ENCODE results near the gene AOPEP. TPM values are rescaled to one million over a fixed set of nuclear protein-coding genes. Genes with fewer than 3 reads are reported as not detected.

The AOPEP gene
- polyA plus RNA-seq, 2 of the 4 experiments (the other 2 are of a cell fraction) = 226 to 266 TPM

GRCh38 chr9:95009459-95009858, 283.0 kb downstream of the AOPEP start (continued):
- TF ChIP-seq PBX3 (IDR thresholded peaks at IDR 0.05) (peak; percentile 61; the same call in 1 of the 2 replicates), HEYL (CRISPR knock-in tag; IDR thresholded peaks at IDR 0.05) (no peak), POLR2A (IDR thresholded peaks at IDR 0.05; ENCODE audit: low read length) (no peak), TFCP2L1 (CRISPR knock-in tag; IDR thresholded peaks at IDR 0.05) (peak; percentile 92; the same call in 1 of the 2 replicates), NFE2L2 (conservative IDR thresholded peaks at IDR 0.05; ENCODE audit: low read length) (no peak), CBX2 (IDR thresholded peaks at IDR 0.05; ENCODE audit: borderline replicate concordance, low read depth) (no peak), HES2 (IDR thresholded peaks at IDR 0.05) (no peak), CTCF (IDR thresholded peaks at IDR 0.05) (no peak), SMC3 (IDR thresholded peaks at IDR 0.05) (no peak), JUN (IDR thresholded peaks at IDR 0.05) (peak in 1 of 2 experiments; percentile 31; a peak in 1 of 5 replicates), JUNB (IDR thresholded peaks at IDR 0.05) (no peak), RCOR1 (IDR thresholded peaks at IDR 0.05; ENCODE audit: low read depth, low read length) (no peak), SREBF2 (IDR thresholded peaks at IDR 0.05) (no peak), ZFP36 (IDR thresholded peaks at IDR 0.05; ENCODE audit: borderline replicate concordance, partially characterized antibody) (no peak), EHF (CRISPR knock-in tag; IDR thresholded peaks at IDR 0.05) (peak; percentile 57; the same call in 1 of the 2 replicates), KDM1A (IDR thresholded peaks at IDR 0.05; ENCODE audit: low read depth) (no peak), RAD21 (conservative IDR thresholded peaks at IDR 0.05 in 1 of 2, IDR thresholded peaks at IDR 0.05 in 1 of 2) (no peak), CHD4 (IDR thresholded peaks at IDR 0.05; ENCODE audit: borderline replicate concordance) (no peak), HDAC2 (IDR thresholded peaks at IDR 0.05) (no peak), RFX5 (IDR thresholded peaks at IDR 0.05) (no peak), MYC (IDR thresholded peaks at IDR 0.05; ENCODE audit: borderline replicate concordance, low read length) (no peak), POLR2AphosphoS2 (conservative IDR thresholded peaks at IDR 0.05; ENCODE audit: low read length) (peak; percentile 88), HOXB5 (CRISPR knock-in tag; IDR thresholded peaks at IDR 0.05) (0 out of 2 replicates have a peak, but pooled peaks have one; percentile 24), TP53 (CRISPR knock-in tag; IDR thresholded peaks at IDR 0.05) (no peak), MAFK (IDR thresholded peaks at IDR 0.05; ENCODE audit: partially characterized antibody) (no peak), PHF8 (IDR thresholded peaks at IDR 0.05; ENCODE audit: borderline replicate concordance, low read depth) (no peak), EP300 (IDR thresholded peaks at IDR 0.05) (no peak), FOSB (CRISPR knock-in tag; IDR thresholded peaks at IDR 0.05) (peak; percentile 90), NPAS2 (CRISPR knock-in tag; IDR thresholded peaks at IDR 0.05; ENCODE audit: borderline replicate concordance) (no peak), CEBPB (IDR thresholded peaks at IDR 0.05) (no peak), EHMT2 (IDR thresholded peaks at IDR 0.05; ENCODE audit: low read depth) (no peak), GATA3 (IDR thresholded peaks at IDR 0.05; ENCODE audit: borderline replicate concordance) (0 out of 2 replicates have a peak, but pooled peaks have one; percentile 39), MAZ (IDR thresholded peaks at IDR 0.05; ENCODE audit: borderline replicate concordance, low read depth, low read length) (no peak), ZSCAN20 (CRISPR knock-in tag; IDR thresholded peaks at IDR 0.05) (no peak)
- TF ChIP-seq, protein P1, sequence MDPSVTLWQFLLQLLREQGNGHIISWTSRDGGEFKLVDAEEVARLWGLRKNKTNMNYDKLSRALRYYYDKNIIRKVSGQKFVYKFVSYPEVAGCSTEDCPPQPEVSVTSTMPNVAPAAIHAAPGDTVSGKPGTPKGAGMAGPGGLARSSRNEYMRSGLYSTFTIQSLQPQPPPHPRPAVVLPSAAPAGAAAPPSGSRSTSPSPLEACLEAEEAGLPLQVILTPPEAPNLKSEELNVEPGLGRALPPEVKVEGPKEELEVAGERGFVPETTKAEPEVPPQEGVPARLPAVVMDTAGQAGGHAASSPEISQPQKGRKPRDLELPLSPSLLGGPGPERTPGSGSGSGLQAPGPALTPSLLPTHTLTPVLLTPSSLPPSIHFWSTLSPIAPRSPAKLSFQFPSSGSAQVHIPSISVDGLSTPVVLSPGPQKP (IDR thresholded peaks at IDR 0.05; ENCODE audit: low read depth, low read length) = no peak
- TF ChIP-seq, protein P2, sequence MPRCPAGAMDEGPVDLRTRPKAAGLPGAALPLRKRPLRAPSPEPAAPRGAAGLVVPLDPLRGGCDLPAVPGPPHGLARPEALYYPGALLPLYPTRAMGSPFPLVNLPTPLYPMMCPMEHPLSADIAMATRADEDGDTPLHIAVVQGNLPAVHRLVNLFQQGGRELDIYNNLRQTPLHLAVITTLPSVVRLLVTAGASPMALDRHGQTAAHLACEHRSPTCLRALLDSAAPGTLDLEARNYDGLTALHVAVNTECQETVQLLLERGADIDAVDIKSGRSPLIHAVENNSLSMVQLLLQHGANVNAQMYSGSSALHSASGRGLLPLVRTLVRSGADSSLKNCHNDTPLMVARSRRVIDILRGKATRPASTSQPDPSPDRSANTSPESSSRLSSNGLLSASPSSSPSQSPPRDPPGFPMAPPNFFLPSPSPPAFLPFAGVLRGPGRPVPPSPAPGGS (IDR thresholded peaks at IDR 0.05) = no peak
- TF ChIP-seq, protein P3, sequence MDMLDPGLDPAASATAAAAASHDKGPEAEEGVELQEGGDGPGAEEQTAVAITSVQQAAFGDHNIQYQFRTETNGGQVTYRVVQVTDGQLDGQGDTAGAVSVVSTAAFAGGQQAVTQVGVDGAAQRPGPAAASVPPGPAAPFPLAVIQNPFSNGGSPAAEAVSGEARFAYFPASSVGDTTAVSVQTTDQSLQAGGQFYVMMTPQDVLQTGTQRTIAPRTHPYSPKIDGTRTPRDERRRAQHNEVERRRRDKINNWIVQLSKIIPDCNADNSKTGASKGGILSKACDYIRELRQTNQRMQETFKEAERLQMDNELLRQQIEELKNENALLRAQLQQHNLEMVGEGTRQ (IDR thresholded peaks at IDR 0.05) = no peak
